Astrocyte of the spinal cord (primary cell): ENCODE data around the gene C6orf52.

Experiments
- DNase-seq: peaks from one replicate; pipeline ENCODE4 v3.0.0; 2011; ENCODE audit warnings: low read depth, low spot score
- H3K4me3 ChIP-seq: 2 replicates; pipeline ENCODE4 v1.5.1; 2011; ENCODE audit warnings: low read depth, mild to moderate bottlenecking, low read length, moderate library complexity
- in situ Hi-C: cut with HindIII; loops from 2 replicates; pipeline ENCODE4 v1.10.0; 2017; ENCODE audit warnings: low sequenced_read_pairs
- TF ChIP-seq, protein P1 (sequence below): IDR thresholded peaks from 2 replicates; pipeline ENCODE4 v1.5.1; 2012; ENCODE audit warnings: low read depth, mild to moderate bottlenecking, low read length, inconsistent platforms

The C6orf52 gene

DNA sequence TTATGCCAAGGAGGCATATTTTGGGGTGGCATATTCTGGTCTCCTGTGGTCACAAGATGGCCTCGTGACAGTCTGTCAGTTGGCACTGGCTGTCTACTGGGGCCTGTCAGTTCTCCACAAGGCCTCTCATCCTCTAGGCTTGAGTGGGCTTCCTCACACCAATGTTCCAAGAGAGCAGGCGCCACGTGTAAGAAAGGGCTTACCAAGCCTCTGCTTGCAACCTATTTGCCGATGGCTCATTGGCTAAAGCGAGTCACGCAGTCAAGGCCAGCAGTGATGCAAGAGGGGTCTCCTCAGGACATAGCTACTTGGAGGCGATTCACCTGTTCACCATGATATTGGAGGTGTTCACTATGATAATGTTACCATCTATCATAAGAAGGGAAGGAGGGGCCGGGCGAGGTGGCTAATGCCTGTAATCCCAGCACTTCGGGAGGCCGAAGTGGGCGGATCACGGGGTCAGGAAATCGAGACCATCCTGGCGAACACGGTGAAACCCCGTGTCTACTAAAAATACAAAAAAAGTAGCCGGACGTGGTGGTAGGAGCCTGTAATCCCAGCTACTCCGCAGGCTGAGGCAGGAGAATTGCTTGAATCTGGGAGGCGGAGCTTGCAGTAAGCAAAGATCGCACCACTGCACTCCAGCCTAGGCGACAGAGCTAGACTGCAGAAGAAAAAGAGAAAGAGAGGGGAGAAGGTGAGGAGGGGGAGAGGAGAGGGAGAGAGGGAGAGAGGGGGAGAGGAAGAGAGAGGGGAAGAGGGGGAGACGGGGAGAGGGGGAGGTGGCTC lies 35.3 kb downstream of the C6orf52 start:
- in situ Hi-C loops, result no loop called here
- TF ChIP-seq, protein P1, sequence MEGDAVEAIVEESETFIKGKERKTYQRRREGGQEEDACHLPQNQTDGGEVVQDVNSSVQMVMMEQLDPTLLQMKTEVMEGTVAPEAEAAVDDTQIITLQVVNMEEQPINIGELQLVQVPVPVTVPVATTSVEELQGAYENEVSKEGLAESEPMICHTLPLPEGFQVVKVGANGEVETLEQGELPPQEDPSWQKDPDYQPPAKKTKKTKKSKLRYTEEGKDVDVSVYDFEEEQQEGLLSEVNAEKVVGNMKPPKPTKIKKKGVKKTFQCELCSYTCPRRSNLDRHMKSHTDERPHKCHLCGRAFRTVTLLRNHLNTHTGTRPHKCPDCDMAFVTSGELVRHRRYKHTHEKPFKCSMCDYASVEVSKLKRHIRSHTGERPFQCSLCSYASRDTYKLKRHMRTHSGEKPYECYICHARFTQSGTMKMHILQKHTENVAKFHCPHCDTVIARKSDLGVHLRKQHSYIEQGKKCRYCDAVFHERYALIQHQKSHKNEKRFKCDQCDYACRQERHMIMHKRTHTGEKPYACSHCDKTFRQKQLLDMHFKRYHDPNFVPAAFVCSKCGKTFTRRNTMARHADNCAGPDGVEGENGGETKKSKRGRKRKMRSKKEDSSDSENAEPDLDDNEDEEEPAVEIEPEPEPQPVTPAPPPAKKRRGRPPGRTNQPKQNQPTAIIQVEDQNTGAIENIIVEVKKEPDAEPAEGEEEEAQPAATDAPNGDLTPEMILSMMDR, result no peak
- DNase-seq, result no peak
- H3K4me3 ChIP-seq, result peak overlapping the region; percentile 18

DNA sequence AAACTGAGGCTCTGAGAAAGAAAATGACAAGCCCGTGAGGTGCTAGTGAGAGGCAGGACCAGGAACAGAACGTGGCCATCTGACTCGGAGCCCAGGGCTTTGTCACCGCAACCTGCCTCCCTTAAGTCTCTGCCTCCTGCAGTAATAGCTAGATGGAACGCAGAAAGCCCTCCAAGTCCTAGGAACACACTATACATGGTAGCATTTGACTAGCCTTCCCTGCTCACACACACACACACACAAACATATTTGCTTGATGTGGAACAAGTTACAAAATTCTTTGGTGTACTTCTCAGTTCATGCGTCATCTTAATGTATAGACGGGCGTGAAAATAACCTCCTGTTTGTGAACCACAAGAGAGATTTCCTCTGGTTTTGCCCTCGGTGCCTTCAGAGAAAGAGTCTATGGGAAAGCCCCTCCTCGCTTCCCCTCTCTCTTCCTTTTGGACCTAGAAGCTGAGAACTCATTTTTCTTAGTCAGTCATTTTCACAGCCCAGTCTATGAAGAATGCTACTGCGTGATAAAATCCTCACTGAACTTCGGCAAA lies 38.8 kb downstream of the C6orf52 start:
- in situ Hi-C loops, result no loop called here
- no peak for DNase-seq
- TF ChIP-seq, protein P1, result no peak
- H3K4me3 ChIP-seq, result no peak overlapping the region

DNA sequence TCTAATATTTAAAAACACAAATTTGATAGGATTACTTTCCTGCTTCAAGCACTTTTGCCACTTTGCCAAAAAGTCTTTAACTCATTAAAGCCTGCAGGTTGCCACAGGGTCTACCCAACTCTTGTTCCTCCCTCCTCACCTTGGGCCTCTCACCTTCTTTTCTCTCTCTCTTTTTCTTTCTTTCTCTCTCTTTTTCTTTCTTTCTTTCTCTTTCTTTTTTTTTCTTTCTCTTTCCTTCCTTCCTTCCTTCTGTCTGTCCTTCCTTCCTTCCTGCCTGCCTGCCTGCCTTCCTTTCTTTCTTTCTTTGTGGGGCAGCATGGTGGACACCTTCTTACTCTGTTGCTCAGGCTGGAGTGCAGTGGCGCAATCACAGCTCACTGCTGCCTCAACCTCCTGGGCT lies 50.2 kb downstream of the C6orf52 start:
- no peak for DNase-seq
- TF ChIP-seq, protein P1, result no peak
- no peak overlapping the region for H3K4me3 ChIP-seq
- in situ Hi-C loops, result no loop called here

DNA sequence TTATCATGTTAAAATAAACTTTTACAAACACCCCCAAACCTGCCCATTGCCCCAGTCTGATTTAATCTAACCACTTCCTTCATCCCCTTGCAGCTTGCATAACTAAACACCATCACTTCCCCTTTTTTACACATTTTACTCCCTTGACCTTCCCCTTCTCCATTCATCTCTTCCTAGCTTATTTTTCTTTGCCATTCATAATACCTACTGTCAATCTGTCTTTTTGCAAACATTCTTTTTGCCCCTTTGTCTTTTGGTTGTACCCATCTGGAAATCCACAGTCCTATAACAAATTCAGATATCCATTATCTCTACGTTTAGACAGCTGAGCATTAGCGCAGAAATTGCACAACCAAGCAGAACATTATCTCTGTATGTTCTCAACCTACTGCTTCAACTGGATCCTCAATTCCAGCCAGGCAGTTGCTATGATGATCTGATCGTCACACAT lies 51.2 kb downstream of the C6orf52 start:
- H3K4me3 ChIP-seq, result no peak overlapping the region
- TF ChIP-seq, protein P1, result no peak
- DNase-seq, result no peak
- in situ Hi-C loops, result no loop called here

DNA sequence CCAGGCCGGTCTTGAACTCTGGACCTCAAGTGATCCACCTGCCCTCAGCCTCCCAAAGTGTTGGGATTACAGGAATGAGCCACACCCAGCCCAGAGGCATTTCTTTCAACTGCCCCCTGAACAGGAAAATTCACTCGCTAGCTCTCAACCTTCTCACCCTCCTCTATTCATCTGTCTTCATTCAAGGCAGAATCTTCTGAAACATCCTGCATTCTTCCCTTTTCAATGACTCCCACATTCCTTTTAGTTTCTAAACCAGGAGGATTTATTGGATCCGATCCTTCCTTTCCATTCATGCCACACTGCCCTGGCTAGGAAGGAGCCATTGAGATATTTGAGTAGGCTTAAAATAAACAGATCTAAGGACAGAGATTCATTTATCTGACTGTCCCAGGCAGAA lies 52.9 kb downstream of the C6orf52 start:
- H3K4me3 ChIP-seq, result no peak overlapping the region
- TF ChIP-seq, protein P1, result no peak
- in situ Hi-C loops, result no loop called here
- no peak for DNase-seq

DNA sequence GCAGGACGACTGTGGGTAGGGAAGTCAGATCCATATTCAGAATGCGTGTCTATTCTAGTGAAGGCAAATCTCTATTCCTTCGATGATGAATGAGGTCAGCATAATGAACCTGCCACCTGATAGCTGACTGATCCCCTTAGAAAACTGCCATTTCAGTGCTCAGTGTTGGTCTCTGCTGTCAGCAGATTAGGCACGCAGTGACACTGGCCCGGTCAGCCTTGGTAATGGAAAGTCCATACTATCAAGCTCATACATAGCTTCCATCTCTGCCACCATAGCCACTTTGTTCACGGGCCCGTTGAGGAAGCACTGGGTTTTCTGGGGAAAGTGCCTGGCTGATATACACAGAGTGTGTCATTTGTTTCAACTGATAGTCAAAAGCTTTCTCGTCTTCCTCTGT lies 54.0 kb downstream of the C6orf52 start:
- in situ Hi-C loops, result no loop called here

More for the DNA sequence above, 54.0 kb downstream of the C6orf52 start:
- no peak for DNase-seq
- TF ChIP-seq, protein P1, result no peak
- no peak overlapping the region for H3K4me3 ChIP-seq
